HG02970 (cell line): ENCODE measurements around the gene NEK11.
"Not testable (repeated sequence)": the region's sequence is repeated elsewhere in the genome, so short reads cannot be mapped to it uniquely, and the experiment has no call there.

Source experiments
- ATAC-seq: cut with Tn5 transposase; IDR thresholded peaks from one replicate; pipeline ENCODE4 v1.9.1; 2021; ENCODE audit warnings: mild to moderate bottlenecking, moderate library complexity, moderate number of reproducible peaks; ENCODE audit not compliant: unreplicated experiment, low FRiP score

NEK11 gene

DNA sequence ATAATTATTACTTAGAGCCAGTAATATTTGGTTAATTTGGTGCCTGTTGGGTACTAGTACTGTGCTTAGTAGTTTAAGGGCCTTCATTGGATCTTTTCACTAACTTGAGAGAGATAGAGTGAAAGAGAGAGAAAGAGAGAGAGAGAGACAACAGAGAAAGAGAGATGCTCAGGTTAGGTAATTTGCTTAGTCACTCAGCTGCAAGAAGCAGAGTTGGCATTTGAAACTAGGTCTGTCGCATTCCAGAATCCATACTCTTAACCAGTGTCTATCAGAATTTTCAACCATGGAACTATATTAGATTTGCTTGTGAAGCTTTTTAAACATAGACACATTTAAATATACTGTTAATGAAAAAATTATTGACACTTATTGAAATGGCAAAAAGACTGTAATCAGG, 323.8 kb downstream of the NEK11 start:
- ATAC-seq = no peak

DNA sequence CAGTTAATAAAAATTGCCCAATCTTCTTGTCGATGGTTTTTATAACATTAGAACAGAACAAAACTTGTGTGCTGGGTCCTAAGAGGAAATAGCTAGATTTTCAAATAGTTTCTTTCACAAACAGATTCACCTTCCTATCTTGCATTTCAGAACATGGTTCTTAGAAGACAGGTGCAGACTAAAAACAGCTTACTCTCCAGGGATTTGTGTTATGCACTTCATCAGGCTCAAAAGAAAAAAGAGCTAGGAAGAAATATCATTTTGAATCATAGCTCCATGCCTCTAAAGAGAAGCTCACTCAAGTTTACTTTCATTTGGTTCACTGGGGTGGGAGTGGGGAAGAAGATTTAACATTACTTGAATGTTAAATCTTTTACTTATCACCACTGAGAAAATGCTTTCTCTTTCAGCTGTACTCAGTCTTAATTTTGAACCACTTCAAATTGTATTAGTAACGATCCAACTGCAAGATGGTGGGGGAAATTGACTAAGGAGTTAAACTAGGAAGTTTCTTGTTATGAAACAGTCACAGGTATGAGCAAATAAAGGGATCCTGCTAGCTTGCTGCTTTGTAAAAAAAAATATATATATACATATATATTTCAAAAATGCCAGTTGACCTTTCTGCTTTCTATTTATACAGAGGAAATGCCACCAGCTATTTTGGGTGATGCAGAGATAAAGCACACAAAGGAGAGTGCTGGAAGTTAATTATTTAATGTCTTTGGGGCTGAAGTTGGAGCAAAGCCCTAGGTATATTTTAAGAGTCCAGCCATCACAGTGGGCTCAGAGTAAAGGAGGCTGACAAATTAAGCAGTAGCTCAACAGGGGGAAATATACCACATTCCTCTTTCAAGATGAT, 326.6 kb downstream of the NEK11 start:
- ATAC-seq = no peak

DNA sequence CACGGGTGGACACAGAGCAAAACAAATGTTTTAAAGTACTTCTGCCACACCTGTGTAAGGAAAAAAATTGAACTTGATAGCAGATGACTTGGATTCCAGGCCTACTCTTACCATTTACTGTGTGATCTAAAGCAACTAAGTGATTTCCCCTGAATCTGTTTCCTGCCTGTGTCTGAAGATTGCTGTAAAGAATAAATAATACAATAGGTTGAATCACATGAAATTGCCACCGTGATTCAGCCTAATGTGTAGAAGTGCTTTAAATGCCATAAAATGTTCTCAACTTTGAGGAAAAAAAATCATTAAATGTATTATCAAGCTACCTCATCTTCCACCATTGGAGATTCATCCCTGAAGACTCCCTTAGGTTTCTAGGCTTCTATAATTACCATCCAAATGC, 327.3 kb downstream of the NEK11 start:
- ATAC-seq = no peak

DNA sequence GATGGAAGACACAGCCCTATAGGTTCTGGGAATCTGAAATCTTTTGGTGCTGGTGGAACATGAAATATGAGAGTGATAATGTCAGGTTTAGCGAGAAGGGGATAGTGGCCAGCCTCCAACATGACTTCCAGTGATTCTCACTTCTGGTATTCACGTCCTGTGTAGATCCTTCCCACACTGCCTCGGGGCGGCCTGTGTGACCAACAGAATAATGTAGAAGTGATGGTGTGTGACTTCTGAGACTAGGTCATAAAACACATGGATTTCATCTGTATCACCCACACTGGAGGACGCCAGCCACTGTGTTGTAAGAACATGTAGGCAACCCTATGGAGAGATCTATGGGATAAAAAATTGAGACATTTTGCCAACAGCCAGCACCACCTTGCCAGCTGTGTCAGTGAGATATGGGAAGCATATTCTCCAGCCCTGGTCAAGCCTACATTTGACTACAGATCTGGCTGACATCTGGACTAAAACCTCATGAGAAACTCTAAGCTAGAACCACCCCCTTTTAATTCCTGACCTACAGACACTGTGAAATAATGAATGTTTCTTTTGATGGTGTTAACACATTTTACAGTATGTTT, 329.4 kb downstream of the NEK11 start:
- ATAC-seq = no peak

DNA sequence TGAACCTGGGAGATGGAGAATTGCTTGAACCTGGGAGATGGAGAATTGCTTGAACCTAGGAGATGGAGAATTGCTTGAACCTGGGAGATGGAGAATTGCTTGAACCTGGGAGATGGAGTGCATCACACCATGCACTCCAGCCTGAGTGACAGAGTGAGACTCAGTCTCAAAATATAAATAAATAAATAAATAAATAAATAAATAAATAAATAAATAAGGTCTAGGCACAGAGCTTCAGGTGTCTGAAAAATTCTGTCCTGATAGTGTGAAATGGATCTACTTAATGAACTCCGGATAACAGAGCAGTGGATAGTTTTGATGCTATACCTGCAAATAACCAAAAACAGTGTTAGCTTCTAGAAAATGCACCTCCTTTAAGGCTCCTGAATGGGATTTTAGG, 330.6 kb downstream of the NEK11 start:
- ATAC-seq = no peak

DNA sequence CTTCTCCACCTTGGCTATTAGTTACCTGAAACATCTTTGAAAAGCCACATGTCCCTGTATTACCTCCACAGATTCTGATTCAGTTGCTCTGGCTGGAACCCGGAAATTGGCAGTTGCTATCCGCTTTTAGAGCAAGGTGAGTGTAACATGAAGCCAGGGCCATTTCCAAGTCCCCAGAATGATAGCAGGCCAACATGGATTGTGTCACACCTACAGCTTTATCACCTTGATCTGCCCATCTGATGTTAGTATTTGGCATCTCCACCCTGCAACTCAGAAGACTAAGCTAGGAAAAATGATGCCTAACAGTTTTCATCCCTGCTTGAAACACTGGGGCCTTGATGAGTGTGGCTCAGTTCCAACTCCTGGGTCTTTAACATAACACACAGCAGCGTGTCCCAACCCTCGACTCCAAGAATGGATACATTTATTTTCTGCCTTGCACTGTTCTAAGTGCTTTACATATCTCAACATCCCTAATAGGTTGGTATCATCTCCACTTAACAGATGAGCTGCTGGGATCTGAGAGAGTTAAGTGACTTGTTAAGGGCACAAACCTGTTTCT, 333.6 kb downstream of the NEK11 start:
- no peak for ATAC-seq

DNA sequence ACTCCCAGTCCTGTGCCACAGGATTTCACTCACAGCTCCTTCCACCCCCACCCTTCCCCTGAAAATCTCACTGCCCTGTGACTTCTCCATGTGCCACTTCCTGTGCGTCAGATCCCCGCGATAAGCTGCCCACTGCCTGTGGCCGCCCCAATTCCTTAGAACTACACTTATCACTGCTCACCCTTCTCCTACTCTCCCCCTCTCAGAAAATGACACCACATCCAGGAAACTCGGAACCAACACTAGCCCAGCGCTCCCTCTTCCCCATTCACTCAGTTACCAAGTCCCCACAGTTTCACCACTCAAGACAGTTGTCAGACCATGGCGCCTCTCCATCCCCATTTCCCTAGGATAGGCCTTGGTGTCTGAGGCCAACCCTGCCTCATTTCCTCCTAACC, 334.4 kb downstream of the NEK11 start:
- not testable (repeated sequence) for ATAC-seq

DNA sequence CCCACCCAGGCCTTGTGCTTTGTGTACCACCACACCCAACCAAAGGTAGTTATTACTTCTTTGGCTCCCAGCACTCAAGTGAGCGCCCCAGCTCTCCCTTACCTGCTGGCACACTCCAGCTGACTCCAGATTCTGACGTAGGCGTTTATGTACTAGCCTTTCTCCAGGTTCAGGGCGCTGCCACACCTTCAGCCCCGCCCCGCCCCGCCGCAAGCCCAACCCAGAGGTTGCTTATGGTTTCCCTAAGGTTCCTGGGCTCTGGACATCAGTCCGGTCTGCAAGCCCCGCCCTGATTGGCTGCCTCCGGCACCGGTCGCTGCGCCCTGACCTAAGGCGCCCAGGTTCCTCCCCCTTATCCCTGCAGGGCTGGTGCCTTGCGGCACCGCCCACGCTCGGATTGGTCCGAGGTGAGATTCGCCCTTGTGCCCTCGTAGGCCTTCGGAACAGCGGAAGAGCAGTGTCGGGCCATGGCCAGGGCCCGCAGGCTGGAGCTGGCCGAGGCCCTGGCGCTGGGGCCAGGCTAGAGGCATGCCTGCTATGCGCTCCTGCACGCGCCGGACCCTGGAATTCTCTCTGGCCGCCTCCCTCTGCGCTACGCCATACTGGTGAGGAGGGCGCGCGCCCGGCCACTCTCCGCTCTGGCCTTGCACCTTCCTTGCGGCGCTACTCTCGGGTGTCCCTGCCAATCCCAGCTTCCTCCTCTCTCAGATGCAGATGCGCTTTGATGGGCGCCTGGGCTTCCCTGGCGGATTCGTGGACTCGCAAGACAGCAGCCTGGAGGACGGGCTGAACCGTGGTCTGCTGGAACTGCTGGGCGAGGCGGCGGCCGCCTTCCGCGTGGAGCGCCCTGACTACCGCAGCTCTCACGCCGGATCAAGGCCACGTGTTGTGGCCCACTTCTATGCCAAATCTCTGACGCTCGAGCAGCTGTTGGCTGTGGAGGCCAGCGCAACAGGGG, 335.1 kb downstream of the NEK11 start:
- ATAC-seq = no peak

DNA sequence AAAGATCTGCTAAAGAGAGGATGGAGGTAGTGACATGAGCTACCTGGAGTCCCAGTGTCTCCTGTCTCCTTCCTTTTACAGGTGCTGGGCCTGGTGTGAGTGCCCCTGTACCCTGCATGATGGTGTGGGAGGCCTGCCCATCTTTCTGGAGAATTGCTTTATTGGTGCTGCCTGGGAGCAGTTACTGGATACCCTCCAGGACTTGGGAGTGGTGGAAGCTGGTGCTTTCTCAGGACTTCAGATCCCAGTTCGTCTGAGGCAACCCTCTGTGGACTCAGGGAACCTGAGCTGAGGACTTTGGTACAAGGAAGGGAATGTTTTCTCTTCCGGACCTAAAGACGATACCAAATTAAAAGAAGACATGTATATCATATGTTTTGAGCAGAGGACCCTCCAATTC, 336.6 kb downstream of the NEK11 start:
- no peak for ATAC-seq

DNA sequence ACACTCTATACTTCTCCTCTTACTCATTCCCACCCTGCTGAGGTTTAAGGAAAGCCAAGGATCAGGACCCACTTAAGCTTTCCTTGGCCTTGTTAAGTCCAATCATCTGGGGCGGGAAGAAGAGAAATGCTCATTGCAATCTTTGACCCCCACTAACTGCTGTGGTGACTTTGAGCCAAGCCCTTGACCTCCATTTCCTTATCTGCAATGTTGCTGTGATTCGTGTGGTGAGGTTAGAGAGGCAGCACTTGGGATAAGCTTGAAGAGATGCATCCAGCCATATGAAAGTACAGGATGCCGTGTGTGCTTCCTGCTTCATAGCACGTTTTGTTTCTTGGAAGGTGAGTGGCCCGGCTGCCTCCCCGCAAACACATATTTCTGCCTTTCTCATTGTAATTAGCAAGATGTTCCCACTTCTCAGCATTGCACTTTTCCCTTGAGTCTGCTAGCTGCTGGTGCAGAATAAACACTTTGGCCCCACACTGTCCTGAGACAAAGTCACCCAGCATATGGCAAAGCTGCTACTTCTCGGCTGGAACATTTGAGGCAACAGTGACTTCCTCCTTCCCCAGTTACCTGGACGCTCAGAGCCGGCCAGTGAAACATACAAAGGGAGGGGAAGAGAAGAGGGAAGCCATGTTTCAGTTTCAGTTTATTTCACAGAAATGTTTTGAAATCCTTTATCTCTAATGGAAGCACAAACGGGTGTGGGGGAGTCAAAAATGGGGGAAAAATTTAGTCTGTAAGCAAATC, 344.4 kb downstream of the NEK11 start:
- ATAC-seq = no peak

DNA sequence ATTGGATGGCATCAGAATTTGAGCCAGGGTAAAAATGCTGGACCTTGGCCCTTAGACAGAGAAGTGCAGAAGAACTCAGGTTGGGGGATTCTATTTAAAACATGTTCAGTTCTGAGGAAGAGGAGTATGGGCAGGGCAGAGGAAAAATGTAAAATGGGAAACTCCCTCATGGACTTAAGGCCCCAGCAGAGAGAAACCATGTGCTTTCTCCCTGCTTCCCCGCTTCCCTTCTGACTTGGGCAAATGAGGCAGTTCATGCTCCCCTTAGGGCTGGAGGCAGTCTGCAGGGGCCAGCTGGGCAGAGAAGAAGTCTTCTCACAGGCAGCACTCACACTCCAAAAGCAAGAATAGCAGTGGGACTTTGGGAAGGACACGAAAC, 345.0 kb downstream of the NEK11 start:
- no peak for ATAC-seq

DNA sequence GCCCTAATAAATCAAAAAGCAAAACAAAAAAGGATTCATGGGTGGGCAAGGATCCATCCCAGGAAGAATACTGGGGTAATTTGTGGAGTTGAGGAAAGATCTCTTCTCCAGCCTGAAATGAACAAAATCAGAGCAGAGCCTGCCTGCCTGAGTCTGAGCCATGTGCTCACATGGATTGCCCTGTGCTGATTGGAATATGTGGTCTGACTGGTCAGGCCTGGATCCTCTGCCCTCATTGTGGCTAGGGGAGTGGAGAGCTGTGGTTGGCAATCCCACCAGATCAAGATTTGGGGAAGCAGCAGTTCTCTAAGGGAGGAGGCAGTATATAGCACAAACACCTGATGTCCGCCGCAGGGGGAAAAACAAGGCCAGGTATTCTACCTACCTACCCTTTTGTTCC, 348.1 kb downstream of the NEK11 start:
- no peak for ATAC-seq

DNA sequence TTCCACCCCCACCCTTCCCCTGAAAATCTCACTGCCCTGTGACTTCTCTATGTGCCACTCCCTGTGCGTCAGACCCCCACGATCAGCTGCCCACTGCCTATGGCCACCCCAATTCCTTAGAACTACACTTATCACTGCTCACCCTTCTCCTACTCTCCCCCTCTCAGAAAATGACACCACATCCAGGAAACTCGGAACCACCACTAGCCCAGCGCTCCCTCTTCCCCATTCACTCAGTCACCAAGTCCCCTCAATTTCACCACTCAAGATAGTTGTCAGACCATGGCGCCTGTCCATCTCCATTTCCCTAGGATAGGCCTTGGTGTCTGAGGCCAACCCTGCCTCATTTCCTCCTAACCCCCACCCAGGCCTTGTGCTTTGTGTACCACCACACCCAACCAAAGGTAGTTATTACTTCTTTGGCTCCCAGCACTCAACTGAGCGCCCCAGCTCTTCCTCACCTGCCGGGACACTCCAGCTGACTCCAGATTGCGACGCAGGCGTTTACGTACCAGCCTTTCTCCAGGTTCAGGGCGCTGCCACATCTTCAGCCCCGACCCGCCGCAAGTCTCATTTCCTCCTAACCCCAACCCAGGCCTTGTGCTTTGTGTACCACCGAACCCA, 354.3 kb downstream of the NEK11 start:
- ATAC-seq = not testable (repeated sequence)

DNA sequence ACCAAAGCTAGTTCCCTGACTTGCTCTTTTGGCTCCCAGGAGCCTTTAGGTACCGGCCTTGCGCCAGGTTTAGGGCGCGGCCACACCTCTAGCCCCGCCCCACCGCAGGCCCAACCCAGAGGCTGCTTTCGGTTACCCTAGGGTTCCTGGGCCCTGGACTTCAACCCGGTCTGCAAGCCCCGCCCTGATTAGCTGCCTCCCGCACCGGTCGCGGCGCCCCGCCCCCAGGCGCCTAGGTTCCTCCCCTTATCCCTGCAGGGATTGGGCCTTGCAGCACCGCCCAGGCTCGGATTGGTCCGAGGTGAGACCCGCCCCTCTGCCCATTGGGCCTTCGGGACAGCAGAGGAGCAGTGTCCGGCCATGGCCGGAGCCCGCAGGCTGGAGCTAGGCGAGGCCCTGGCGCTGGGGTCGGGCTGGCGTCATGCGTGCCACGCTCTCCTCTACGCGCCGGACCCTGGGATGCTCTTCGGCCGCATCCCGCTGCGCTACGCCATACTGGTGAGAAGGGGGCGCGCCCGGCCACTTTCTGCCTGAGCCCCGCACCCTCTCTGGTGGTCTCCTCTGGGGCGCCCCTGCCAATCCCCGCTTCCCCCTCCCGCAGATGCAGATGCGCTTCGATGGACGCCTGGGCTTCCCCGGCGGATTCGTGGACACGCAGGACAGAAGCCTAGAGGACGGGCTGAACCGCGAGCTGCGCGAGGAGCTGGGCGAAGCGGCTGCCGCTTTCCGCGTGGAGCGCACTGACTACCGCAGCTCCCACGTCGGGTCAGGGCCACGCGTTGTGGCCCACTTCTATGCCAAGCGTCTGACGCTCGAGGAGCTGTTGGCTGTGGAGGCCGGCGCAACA, 355.0 kb downstream of the NEK11 start, which contains the start of gene NUDT16:
Gene NUDT16, plus strand, starts transcription at position 330 of the 847 bp plus-strand sequence. Its CDS starts 31 bp downstream, at position 361.
- ATAC-seq = peak; percentile 100

DNA sequence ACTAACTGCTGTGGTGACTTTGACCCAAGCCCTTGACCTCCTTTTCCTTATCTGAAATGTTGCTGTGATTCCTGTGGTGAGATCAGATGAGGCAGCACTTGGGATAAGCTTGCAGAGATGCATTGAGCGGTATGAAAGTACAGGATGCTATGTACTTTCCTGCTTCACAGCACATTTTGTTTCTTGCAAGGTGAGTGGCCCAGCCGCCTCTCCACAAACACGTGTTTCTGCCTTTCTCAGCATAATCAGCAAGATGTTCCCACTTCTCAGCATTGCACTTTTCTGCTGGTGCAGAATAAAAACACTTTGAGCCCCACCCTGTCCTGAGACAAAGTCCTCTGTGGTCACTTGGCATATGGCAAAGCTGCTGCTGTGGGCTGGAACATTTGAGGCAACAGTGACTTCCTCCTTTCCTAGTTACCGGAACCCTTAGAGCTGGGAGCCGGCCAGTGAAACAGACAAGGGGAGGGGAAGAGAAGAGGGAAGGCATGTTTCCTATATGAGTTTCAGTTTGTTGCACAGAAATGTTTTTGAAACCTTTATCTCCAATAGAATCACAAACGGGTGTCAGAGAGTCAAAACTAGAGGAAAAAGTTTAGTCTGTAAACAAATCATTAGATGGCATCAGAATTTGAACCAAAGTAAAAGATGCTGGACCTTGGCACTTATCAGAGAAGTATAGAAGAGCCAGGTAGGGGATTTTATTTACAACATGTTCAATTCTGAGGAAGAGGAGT, 359.9 kb downstream of the NEK11 start:
- no peak for ATAC-seq

DNA sequence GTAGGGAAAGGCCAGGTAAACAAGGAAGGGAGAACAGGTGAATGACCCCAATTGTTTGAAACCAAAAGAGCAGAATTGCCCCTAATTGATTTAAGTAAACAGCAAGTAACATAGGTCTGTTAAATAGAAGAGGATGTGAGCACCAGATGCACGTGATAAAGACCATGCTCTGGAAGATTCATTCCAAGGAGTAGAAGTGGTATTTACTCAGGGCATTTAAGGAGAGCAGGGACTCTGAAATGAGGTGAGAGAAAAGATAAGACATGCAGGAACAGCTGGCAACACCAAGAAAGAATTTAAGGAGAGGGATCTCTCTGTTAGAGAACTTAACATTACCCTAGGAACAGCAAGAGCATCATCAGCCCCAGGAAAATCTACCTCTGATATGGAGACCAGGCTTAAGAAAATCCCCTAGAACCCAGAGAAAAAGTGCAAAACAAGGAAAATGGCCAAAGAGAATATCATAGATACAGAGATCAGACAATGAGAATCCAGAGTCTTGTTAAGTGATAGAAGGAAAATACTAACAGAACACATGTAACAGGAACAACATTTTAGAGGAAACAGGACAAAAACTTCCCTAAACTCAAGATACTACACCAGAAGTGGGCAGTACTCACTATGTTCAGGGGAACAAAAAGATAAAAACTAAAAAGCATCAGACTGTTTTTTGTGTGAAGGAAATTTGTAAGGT, 361.3 kb downstream of the NEK11 start:
- ATAC-seq = no peak

DNA sequence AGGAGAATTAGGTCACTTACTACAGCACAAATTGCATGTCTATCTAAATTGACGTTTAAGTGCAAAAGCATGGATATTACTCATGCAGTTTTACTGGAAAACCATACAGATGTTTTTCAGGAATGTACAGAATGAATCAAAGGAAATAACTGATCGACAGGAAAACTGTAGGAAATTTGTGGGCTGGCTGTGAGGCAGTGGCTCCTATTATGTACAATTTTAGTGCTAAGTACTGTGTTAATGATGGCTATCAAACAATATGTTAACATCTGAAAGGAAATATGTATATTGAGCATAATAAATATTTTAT, 361.8 kb downstream of the NEK11 start:
- no peak for ATAC-seq

DNA sequence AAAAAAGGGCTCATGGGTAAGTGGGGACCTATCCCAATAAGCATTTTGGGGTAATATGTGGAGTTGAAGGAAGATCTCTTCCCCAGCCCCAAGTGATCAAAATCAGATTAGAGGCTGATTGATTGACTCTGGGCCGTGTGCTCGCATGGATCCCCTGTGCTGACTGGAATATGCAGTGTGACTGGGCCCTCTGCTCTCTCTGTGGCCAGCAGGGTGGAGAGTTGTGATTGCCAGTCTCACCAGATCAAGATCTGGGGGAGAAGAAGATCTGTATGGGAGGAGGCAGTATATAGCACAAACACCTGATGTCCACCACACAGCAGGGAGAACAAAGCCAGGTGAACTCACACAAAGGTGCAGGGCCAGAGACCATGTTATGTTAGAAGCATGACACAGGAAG, 363.7 kb downstream of the NEK11 start:
- ATAC-seq = no peak
